Neuronal stem cell (in vitro differentiated cells): ENCODE measurements around the gene PIGN.

Source experiments
- DNase-seq: peaks from one replicate; pipeline ENCODE4 v3.0.0-alpha.2; 2013; ENCODE audit warnings: low spot score
- H2AFZ ChIP-seq: one replicate; pipeline ENCODE4 v1.6.1; 2013; ENCODE audit warnings: mild to moderate bottlenecking, low read length, inconsistent platforms
- H2AK5ac ChIP-seq: 2 replicates; pipeline ENCODE4 v1.6.1; 2013; ENCODE audit warnings: low read depth, mild to moderate bottlenecking, inconsistent platforms, low read length, moderate library complexity, mixed read lengths
- H2BK120ac ChIP-seq: 2 replicates; pipeline ENCODE4 v1.6.1; 2013; ENCODE audit warnings: low read depth, mild to moderate bottlenecking, inconsistent platforms, low read length, moderate library complexity, mixed read lengths
- H2BK12ac ChIP-seq: one replicate; pipeline ENCODE4 v1.6.1; 2013; ENCODE audit warnings: low read length, inconsistent platforms
- H2BK15ac ChIP-seq: 2 replicates; pipeline ENCODE4 v1.6.1; 2013; ENCODE audit warnings: mild to moderate bottlenecking, low read length, inconsistent platforms, mixed read lengths
- H2BK5ac ChIP-seq: one replicate; pipeline ENCODE4 v1.6.1; 2013; ENCODE audit warnings: inconsistent platforms, mild to moderate bottlenecking, low read length, moderate library complexity
- H3K14ac ChIP-seq: one replicate; pipeline ENCODE4 v1.6.1; 2013; ENCODE audit warnings: low read length, inconsistent platforms
- H3K18ac ChIP-seq: 2 replicates; pipeline ENCODE4 v1.6.1; 2013; ENCODE audit warnings: low read length, inconsistent platforms
- H3K23ac ChIP-seq: 2 replicates; pipeline ENCODE4 v1.6.1; 2013; ENCODE audit warnings: low read depth, mild to moderate bottlenecking, mixed read lengths, low read length, inconsistent platforms; ENCODE audit not compliant: poor library complexity
- H3K27ac ChIP-seq: replicated peaks from 3 replicates; pipeline ENCODE4 v1.5.1; 2013; ENCODE audit warnings: low read length, inconsistent platforms
- H3K27me3 ChIP-seq, 3 experiments: 2 replicates each; pipeline ENCODE4 v1.6.1; 2013; ENCODE audit warnings: low read length in 3 of 3, mild to moderate bottlenecking in 2 of 3, inconsistent platforms in 1 of 3, low read depth in 1 of 3, mixed read lengths in 1 of 3, moderate library complexity in 1 of 3; ENCODE audit not compliant: control insufficient read depth in 3 of 3, insufficient read depth in 3 of 3
- H3K36me3 ChIP-seq, 2 donors: replicated peaks in 1 of 2; 2 replicates each; pipeline ENCODE4 v1.6.1; 2013; ENCODE audit warnings: low read length in 2 of 2; ENCODE audit not compliant: control insufficient read depth in 2 of 2, insufficient read depth in 2 of 2
- H3K4ac ChIP-seq: 2 replicates; pipeline ENCODE4 v1.6.1; 2013; ENCODE audit warnings: inconsistent platforms, mild to moderate bottlenecking, low read length, moderate library complexity
- H3K4me1 ChIP-seq, 2 donors: 1 replicate in 1 of 2; 2 replicates in 1 of 2; pipeline ENCODE4 v1.6.1; 2013; ENCODE audit warnings: low read length in 2 of 2, low read depth in 1 of 2; ENCODE audit not compliant: control insufficient read depth in 2 of 2, insufficient read depth in 1 of 2
- H3K4me2 ChIP-seq: one replicate; pipeline ENCODE4 v1.6.1; 2013; ENCODE audit warnings: mild to moderate bottlenecking, low read length, inconsistent platforms; ENCODE audit not compliant: insufficient read depth, poor library complexity, severe bottlenecking
- H3K4me3 ChIP-seq, 2 donors: 2 replicates each; pipeline ENCODE4 v1.5.1; 2013; ENCODE audit warnings: low read length in 2 of 2, mild to moderate bottlenecking in 2 of 2, inconsistent platforms in 1 of 2, moderate library complexity in 1 of 2
- H3K79me1 ChIP-seq: one replicate; pipeline ENCODE4 v1.6.1; 2013; ENCODE audit warnings: low read depth, mild to moderate bottlenecking, inconsistent platforms, low read length, moderate library complexity
- H3K9ac ChIP-seq: one replicate; pipeline ENCODE4 v1.6.1; 2013; ENCODE audit warnings: mild to moderate bottlenecking, low read depth, low read length, inconsistent platforms; ENCODE audit not compliant: poor library complexity
- H3K9me3 ChIP-seq, 2 donors: replicated peaks in 1 of 2; 2 replicates each; pipeline versions ENCODE3 to v1.6.1; 2013; ENCODE audit warnings: low read length in 2 of 2, mild to moderate bottlenecking in 2 of 2, inconsistent platforms in 1 of 2, low read depth in 1 of 2, mixed read lengths in 1 of 2, moderate library complexity in 1 of 2; ENCODE audit not compliant: control insufficient read depth in 2 of 2, insufficient read depth in 1 of 2
- H4K8ac ChIP-seq: one replicate; pipeline ENCODE4 v1.6.1; 2013; ENCODE audit warnings: low read depth, mild to moderate bottlenecking, inconsistent platforms, low read length, moderate library complexity
- H4K91ac ChIP-seq: one replicate; pipeline ENCODE4 v1.6.1; 2013; ENCODE audit warnings: low read length, low read depth, mild to moderate bottlenecking, inconsistent platforms; ENCODE audit not compliant: poor library complexity
- WGBS, 2 donors: extraction: QIAGEN DNeasy Blood & Tissue Kit; methylation state at CpG; one replicate each; pipeline ENCODE4 v1.1.7; 2013; ENCODE audit warnings: missing lambda C conversion rate in 2 of 2, mixed read lengths in 1 of 2; ENCODE audit not compliant: insufficient read length in 2 of 2, insufficient replicate concordance in 1 of 2; ENCODE audit errors: extremely low coverage in 2 of 2; 5-methylcytosine and 5-hydroxymethylcytosine counted together

PIGN gene

DNA sequence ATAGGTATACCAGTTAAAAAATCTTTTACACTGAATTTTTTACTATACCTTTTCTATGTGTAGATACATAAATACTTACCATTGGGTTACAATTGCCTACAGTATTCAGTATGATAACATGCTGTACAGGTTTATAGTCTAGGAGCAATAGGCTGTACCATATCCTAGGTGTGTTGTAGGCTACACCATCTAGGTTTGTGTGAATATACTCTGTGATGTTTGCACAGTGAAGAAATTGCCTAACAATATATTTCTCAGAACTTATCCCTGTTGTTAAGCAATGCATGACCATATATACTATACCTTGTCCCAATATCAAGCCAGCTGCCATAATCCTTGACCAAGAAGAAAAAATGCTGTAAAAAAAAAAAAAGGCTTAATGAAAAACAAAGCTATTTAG is 114.5 kb downstream of the PIGN start:
- Histone ChIP-seq H2BK12ac (no peak overlapping the region), H3K4me1 (no peaks in the 10 kb centered on the region), H2BK15ac (no peak overlapping the region), H3K9me3 (peaks cover 0 to 2% of the 10 kb centered on the region in 2 donors), H4K8ac (no peak overlapping the region), H2AK5ac (no peak overlapping the region), H2BK5ac (no peak overlapping the region), H4K91ac (no peak overlapping the region), H3K9ac (no peak overlapping the region), H3K27ac (no peak overlapping the region), H3K4me3 (no peak overlapping the region), H3K14ac (no peak overlapping the region), H3K79me1 (no peaks in the 10 kb centered on the region), H2BK120ac (no peak overlapping the region), H3K27me3 (no peaks in the 10 kb centered on the region), H2AFZ (no peak overlapping the region), H3K4me2 (no peak overlapping the region), H3K4ac (no peak overlapping the region), H3K23ac (no peak overlapping the region), H3K36me3 (peaks cover 0 to 3% of the 10 kb centered on the region in 2 donors), H3K18ac (no peak overlapping the region)
- no peak for DNase-seq

DNA sequence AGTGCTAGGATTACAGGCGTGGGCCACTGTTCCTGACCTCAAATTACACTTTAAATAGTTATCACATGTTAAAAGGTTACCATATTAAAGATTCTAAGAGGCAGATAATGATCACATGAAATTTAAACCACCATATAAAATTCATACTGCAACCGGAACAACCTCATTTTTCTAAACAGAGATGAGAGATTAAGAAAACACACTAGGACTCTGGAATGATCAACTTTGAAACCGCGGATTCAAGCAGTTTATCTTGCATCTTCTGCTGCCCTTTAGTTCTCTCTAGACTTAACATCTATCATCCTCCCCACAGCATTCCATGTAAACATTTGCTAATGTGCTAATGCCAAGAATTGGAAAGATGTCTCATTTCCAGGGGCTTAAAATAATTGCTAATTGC is 115.8 kb downstream of the PIGN start:
- no CpG with 5 or more reads among the region's 4 CpGs for WGBS, 2 donors
- Histone ChIP-seq H4K91ac (no peak overlapping the region), H2BK15ac (no peak overlapping the region), H3K18ac (no peak overlapping the region), H2AFZ (no peak overlapping the region), H3K9me3 (peaks cover 0 to 2% of the 10 kb centered on the region in 2 donors), H3K4me1 (no peaks in the 10 kb centered on the region), H3K23ac (no peak overlapping the region), H4K8ac (no peak overlapping the region), H3K4ac (no peak overlapping the region), H3K9ac (no peak overlapping the region), H3K4me3 (no peak overlapping the region), H3K79me1 (no peaks in the 10 kb centered on the region), H2AK5ac (no peak overlapping the region), H3K4me2 (no peak overlapping the region), H2BK5ac (no peak overlapping the region), H3K27ac (no peak overlapping the region), H3K14ac (no peak overlapping the region), H2BK12ac (no peak overlapping the region), H3K36me3 (peaks cover 0 to 3% of the 10 kb centered on the region in 2 donors), H2BK120ac (no peak overlapping the region), H3K27me3 (no peaks in the 10 kb centered on the region)
- no peak for DNase-seq

DNA sequence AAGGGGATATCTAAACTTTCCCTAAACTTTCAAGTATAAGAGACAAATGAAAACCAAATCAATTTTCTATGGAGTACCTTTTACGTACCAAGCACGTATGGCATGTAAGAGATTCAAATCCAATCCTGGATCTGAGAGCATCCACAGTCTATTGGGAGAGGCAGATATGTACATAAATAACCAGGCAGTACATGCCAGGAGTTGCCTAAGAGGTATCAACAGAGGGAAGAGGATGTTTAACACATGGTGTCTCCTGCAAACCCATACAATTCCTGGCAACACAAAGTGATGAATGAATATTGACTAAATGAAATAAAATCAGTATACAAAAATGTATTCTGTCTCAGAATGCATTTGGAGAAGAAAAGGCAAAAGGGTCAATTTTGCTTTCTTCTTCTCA is 116.6 kb downstream of the PIGN start:
- Histone ChIP-seq H3K27ac (no peak overlapping the region), H3K4me2 (no peak overlapping the region), H4K91ac (no peak overlapping the region), H3K36me3 (peaks cover 0 to 3% of the 10 kb centered on the region in 2 donors), H3K79me1 (no peaks in the 10 kb centered on the region), H2BK5ac (no peak overlapping the region), H3K9ac (no peak overlapping the region), H3K27me3 (no peaks in the 10 kb centered on the region), H3K4me1 (no peaks in the 10 kb centered on the region), H2BK120ac (no peak overlapping the region), H3K23ac (no peak overlapping the region), H3K9me3 (peaks cover 0 to 2% of the 10 kb centered on the region in 2 donors), H3K4ac (no peak overlapping the region), H3K18ac (no peak overlapping the region), H3K14ac (no peak overlapping the region), H2AFZ (no peak overlapping the region), H3K4me3 (no peak overlapping the region), H2BK12ac (no peak overlapping the region), H2BK15ac (no peak overlapping the region), H2AK5ac (no peak overlapping the region), H4K8ac (no peak overlapping the region)
- DNase-seq, result no peak
- WGBS, 2 donors, result no CpG with 5 or more reads among the region's 2 CpGs

DNA sequence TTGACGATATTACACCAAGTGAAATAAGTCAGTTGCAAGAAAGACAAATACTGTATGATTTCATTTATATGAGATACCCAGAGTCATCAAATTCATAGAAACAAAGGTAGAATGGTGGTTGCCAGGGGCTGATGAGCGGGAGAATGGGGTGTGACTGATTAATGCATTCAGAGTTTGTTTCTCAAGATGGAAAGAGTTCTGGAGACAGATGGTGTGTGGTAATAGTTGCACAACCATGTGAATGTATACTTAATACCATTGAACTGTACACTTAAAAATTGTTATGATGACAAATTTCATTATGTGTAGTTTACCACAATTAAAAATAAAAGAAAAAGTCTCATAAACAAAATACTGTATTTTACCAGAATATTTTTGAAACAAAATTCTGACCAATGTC is 117.3 kb downstream of the PIGN start:
- Histone ChIP-seq H3K27ac (no peak overlapping the region), H2BK5ac (no peak overlapping the region), H3K79me1 (no peaks in the 10 kb centered on the region), H2BK120ac (no peak overlapping the region), H3K4me2 (no peak overlapping the region), H3K4ac (no peak overlapping the region), H3K9ac (no peak overlapping the region), H3K4me1 (no peaks in the 10 kb centered on the region), H3K9me3 (peaks cover 0 to 2% of the 10 kb centered on the region in 2 donors), H4K91ac (no peak overlapping the region), H3K4me3 (no peak overlapping the region), H3K36me3 (peaks cover 0 to 3% of the 10 kb centered on the region in 2 donors), H3K18ac (no peak overlapping the region), H3K27me3 (no peaks in the 10 kb centered on the region), H3K23ac (no peak overlapping the region), H2AFZ (no peak overlapping the region), H2BK12ac (no peak overlapping the region), H4K8ac (no peak overlapping the region), H2BK15ac (no peak overlapping the region), H2AK5ac (no peak overlapping the region), H3K14ac (no peak overlapping the region)
- WGBS, 2 donors, result no CpG with 5 or more reads among the region's 2 CpGs
- DNase-seq, result no peak
